PC-3 (cell line): ENCODE measurements around the gene BCAS3.

Source experiments
- CTCF ChIP-seq: fragments of 300-600 bp; sonication (generic); conservative IDR thresholded peaks from 2 replicates; pipeline ENCODE4 v1.5.1; 2017; ENCODE audit warnings: antibody characterized with exemption, low read depth, mild to moderate bottlenecking, low read length
- EZH2 ChIP-seq: fragments of 300-600 bp; sonication (generic); IDR thresholded peaks from one replicate; pipeline ENCODE4 v1.6.1; 2017; ENCODE audit warnings: antibody characterized with exemption, mild to moderate bottlenecking, low read length; ENCODE audit not compliant: unreplicated experiment
- EZH2phosphoT487 ChIP-seq: fragments of 300-600 bp; sonication (generic); IDR thresholded peaks from 2 replicates; pipeline ENCODE4 v1.6.1; 2018; ENCODE audit warnings: mild to moderate bottlenecking, antibody characterized with exemption, low read length, borderline replicate concordance

- no peak for TF ChIP-seq CTCF
- no peak for TF ChIP-seq EZH2
- no peak for TF ChIP-seq EZH2phosphoT487
Measured at GRCh38 chr17:61160204-61160603, 482.6 kb downstream of the BCAS3 start.
